Neural cell (in vitro differentiated cells): Measurements from ENCODE around the gene HSD17B8.

Experiments used
- EP300 ChIP-seq: fragments of 450-650 bp; conservative IDR thresholded peaks from 2 replicates; pipeline ENCODE4 v1.6.1; 2014; ENCODE audit warnings: antibody characterized with exemption, mild to moderate bottlenecking, moderate library complexity; ENCODE audit not compliant: poor library complexity, severe bottlenecking
- EZH2 ChIP-seq: fragments of 200-600, 300-800 bp; shearing (Covaris generic), sonication (generic); IDR thresholded peaks from 2 replicates; pipeline ENCODE4 v1.6.1; 2014; ENCODE audit warnings: antibody characterized with exemption, low read length, borderline replicate concordance, mild to moderate bottlenecking; ENCODE audit not compliant: insufficient read depth, poor library complexity, severe bottlenecking
- SMC3 ChIP-seq: fragments of 450-650 bp; conservative IDR thresholded peaks from 2 replicates; pipeline ENCODE4 v1.6.1; 2014; ENCODE audit warnings: antibody characterized with exemption, mild to moderate bottlenecking, moderate library complexity; ENCODE audit not compliant: poor library complexity
- TF ChIP-seq, protein P1 (sequence below): fragments of 450-650 bp; IDR thresholded peaks from 2 replicates; pipeline ENCODE4 v1.5.1; 2014; ENCODE audit warnings: antibody characterized with exemption, mild to moderate bottlenecking, moderate library complexity; ENCODE audit not compliant: poor library complexity, severe bottlenecking
- TF ChIP-seq, protein P2 (sequence below): IDR thresholded peaks from 2 replicates; pipeline ENCODE4 v1.6.1; 2012; ENCODE audit warnings: borderline replicate concordance

DNA sequence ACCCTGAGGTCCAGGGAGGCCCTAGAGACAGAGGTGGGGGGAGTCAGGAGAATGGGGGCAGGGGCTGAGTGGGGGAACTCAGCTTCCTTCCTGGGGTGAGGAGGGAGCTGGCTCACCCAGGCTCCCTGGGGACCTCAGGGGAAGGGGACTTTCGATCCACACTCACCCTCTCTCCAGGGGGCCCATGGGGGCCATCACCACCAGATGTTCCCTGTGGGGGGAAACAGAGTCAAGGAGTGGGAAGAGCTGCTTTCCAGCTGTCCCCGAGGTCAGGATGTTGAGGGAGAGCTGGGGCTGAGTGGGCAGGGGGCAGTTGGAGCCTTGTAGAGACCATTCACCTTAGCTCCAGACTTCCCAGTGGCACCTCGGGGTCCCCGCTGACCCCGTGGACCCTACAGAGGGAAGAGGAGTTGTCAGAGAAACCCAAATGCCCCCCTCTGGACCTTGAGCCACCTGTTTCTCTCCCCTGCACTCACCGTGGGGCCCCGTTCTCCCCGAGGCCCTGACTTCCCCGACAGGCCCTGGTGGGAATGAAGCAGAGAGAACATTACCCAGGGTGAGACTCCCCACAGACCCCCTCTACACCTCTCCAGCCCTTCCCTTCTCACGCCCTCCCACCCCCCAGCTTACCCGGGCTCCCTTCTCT is 30.8 kb upstream of the HSD17B8 start:
- TF ChIP-seq, protein P1, sequence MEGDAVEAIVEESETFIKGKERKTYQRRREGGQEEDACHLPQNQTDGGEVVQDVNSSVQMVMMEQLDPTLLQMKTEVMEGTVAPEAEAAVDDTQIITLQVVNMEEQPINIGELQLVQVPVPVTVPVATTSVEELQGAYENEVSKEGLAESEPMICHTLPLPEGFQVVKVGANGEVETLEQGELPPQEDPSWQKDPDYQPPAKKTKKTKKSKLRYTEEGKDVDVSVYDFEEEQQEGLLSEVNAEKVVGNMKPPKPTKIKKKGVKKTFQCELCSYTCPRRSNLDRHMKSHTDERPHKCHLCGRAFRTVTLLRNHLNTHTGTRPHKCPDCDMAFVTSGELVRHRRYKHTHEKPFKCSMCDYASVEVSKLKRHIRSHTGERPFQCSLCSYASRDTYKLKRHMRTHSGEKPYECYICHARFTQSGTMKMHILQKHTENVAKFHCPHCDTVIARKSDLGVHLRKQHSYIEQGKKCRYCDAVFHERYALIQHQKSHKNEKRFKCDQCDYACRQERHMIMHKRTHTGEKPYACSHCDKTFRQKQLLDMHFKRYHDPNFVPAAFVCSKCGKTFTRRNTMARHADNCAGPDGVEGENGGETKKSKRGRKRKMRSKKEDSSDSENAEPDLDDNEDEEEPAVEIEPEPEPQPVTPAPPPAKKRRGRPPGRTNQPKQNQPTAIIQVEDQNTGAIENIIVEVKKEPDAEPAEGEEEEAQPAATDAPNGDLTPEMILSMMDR = no peak
- no peak for TF ChIP-seq EP300
- TF ChIP-seq, protein P2, sequence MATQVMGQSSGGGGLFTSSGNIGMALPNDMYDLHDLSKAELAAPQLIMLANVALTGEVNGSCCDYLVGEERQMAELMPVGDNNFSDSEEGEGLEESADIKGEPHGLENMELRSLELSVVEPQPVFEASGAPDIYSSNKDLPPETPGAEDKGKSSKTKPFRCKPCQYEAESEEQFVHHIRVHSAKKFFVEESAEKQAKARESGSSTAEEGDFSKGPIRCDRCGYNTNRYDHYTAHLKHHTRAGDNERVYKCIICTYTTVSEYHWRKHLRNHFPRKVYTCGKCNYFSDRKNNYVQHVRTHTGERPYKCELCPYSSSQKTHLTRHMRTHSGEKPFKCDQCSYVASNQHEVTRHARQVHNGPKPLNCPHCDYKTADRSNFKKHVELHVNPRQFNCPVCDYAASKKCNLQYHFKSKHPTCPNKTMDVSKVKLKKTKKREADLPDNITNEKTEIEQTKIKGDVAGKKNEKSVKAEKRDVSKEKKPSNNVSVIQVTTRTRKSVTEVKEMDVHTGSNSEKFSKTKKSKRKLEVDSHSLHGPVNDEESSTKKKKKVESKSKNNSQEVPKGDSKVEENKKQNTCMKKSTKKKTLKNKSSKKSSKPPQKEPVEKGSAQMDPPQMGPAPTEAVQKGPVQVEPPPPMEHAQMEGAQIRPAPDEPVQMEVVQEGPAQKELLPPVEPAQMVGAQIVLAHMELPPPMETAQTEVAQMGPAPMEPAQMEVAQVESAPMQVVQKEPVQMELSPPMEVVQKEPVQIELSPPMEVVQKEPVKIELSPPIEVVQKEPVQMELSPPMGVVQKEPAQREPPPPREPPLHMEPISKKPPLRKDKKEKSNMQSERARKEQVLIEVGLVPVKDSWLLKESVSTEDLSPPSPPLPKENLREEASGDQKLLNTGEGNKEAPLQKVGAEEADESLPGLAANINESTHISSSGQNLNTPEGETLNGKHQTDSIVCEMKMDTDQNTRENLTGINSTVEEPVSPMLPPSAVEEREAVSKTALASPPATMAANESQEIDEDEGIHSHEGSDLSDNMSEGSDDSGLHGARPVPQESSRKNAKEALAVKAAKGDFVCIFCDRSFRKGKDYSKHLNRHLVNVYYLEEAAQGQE = no peak
- TF ChIP-seq EZH2 = no peak
- no peak for TF ChIP-seq SMC3
